BJ (cell line): Measurements from ENCODE around the gene SORCS3. TPM values are rescaled to one million over a fixed set of nuclear protein-coding genes. Genes with fewer than 3 reads are reported as not detected.

ENCODE experiments used
- CTCF ChIA-PET: fragments of 350-600 bp; formaldehyde crosslinking; extraction: SDS; loops from one replicate; lab custom pipeline; 2021; ENCODE audit warnings: antibody characterized with exemption, inconsistent platforms; lab: Yijun Ruan, JAX
- POLR2A ChIA-PET: fragments of 300-600 bp; sonication (Branson Sonifier 250); formaldehyde crosslinking; extraction: SDS; loops from one replicate; lab custom pipeline; 2021; ENCODE audit warnings: antibody characterized with exemption; lab: Charles Lee
- DNase-seq: peaks from one replicate; pipeline ENCODE4 v3.0.0-alpha.2; 2011; ENCODE audit warnings: low read depth
- H3K27me3 ChIP-seq: 2 replicates; pipeline ENCODE4 v1.6.0; 2011; ENCODE audit warnings: low read length; ENCODE audit not compliant: control insufficient read depth, insufficient read depth
- H3K36me3 ChIP-seq: 2 replicates; pipeline ENCODE4 v1.5.1; 2011; ENCODE audit warnings: low read length; ENCODE audit not compliant: control insufficient read depth, insufficient read depth
- H3K4me3 ChIP-seq: 2 replicates; pipeline ENCODE4 v1.5.1; 2011; ENCODE audit warnings: low read depth, mild to moderate bottlenecking, control low read depth, low read length
- CTCF ChIP-seq: IDR thresholded peaks from 2 replicates; pipeline ENCODE4 v1.5.1; 2011; ENCODE audit warnings: low read depth, mild to moderate bottlenecking, control low read depth, inconsistent platforms, low read length, moderate library complexity; ENCODE audit not compliant: insufficient read depth
- polyA plus RNA-seq: library from polyadenylated mRNA; depleted of rRNA; stranded (reverse); fragments of >200 nt; gene quantifications from 2 replicates; pipeline ENCODE4 v1.2.3, GENCODE V29; 2011

SORCS3 gene
- polyA plus RNA-seq, 1 experiment, result not detected

DNA sequence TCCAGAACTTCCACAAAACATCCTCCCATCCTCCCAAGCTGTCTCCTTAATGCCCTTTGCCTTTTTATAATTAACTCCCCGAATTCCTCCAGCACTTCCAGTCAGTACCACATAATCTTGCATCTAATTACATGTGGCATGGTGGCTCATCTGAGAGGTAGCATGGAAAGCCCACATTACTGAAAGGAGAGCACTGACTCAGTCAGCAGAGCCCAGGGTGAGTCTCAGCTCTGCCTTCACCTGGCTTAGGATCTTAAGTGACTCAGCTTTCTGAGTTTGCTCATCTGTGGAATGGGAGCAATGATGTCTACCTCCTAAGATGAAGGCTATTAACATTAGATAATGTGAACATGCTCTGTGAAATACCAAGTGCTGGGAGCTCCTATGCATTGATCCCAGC, 433.9 kb downstream of the SORCS3 start:
- Histone ChIP-seq H3K4me3 (no peak overlapping the region), H3K27me3 (no peaks in the 10 kb centered on the region), H3K36me3 (no peaks in the 10 kb centered on the region)
- CTCF ChIA-PET, result interaction anchor here (1.8 kb wide), 1 partner anchor 9 kb away, joined by 6 read pairs; no protein-coding TSS in a partner anchor
- POLR2A ChIA-PET, result no interaction called here
- no peak for TF ChIP-seq CTCF
- DNase-seq, result no peak

GRCh38 chr10:105085980-105086379, 444.9 kb downstream of the SORCS3 start:
- CTCF ChIA-PET, result no interaction called here
- no peak for TF ChIP-seq CTCF
- H3K4me3 ChIP-seq, result no peak overlapping the region
- H3K27me3 ChIP-seq, result no peaks in the 10 kb centered on the region
- H3K36me3 ChIP-seq, result no peaks in the 10 kb centered on the region
- POLR2A ChIA-PET, result no interaction called here
- no peak for DNase-seq

- no peak for DNase-seq
- H3K36me3 ChIP-seq, result no peaks in the 10 kb centered on the region
- H3K27me3 ChIP-seq, result no peaks in the 10 kb centered on the region
- CTCF ChIA-PET, result no interaction called here
- H3K4me3 ChIP-seq, result no peak overlapping the region
- no peak for TF ChIP-seq CTCF
- POLR2A ChIA-PET, result no interaction called here
Measured at GRCh38 chr10:105094048-105094447, 453.0 kb downstream of the SORCS3 start.

GRCh38 chr10:105096316-105096715, 455.2 kb downstream of the SORCS3 start:
- Histone ChIP-seq H3K4me3 (no peak overlapping the region), H3K36me3 (no peaks in the 10 kb centered on the region), H3K27me3 (no peaks in the 10 kb centered on the region)
- ChIA-PET CTCF (interaction anchor here (0.7 kb wide), 1 partner anchor 76 kb away, joined by 4 read pairs; no protein-coding TSS in a partner anchor), POLR2A (no interaction called here)
- TF ChIP-seq CTCF, result no peak
- DNase-seq, result no peak

GRCh38 chr10:105102977-105103376, 461.9 kb downstream of the SORCS3 start:
- no peaks in the 10 kb centered on the region for H3K36me3 ChIP-seq
- no peak for TF ChIP-seq CTCF
- CTCF ChIA-PET, result no interaction called here
- DNase-seq, result no peak
- POLR2A ChIA-PET, result no interaction called here
- H3K27me3 ChIP-seq, result no peaks in the 10 kb centered on the region
- H3K4me3 ChIP-seq, result no peak overlapping the region
